PC-3 (cell line): Measurements from ENCODE around the gene OR4D11. TPM values are rescaled to one million over a fixed set of nuclear protein-coding genes. Genes with fewer than 3 reads are reported as not detected.

ENCODE experiments used
- ATAC-seq: fragments of 200-7000 bp; cut with Tn5 transposase; 2 replicates; pipeline ENCODE4 v1.9.1; 2020; ENCODE audit warnings: mild to moderate bottlenecking, moderate library complexity
- Bru-seq: library from RNA; stranded (reverse); fragments of 400-500 nt; gene quantifications from one replicate; lab custom pipeline; 2021; lab: Mats Ljungman, UMichigan
- BruChase-seq, 2 experiments: library from RNA; stranded (reverse); fragments of 400-500 nt; gene quantifications; one replicate each; lab custom pipeline; 2021; lab: Mats Ljungman, UMichigan
- BruUV-seq: library from RNA; stranded (reverse); fragments of 400-500 nt; replicated peaks from 2 replicates; lab custom pipeline; 2021; lab: Mats Ljungman, UMichigan
- CTCF ChIA-PET: fragments of 300-600 bp; sonication (Branson Sonifier 250); formaldehyde crosslinking; loops from one replicate; lab custom pipeline; 2022; ENCODE audit warnings: antibody characterized with exemption; lab: Charles Lee
- POLR2A ChIA-PET: fragments of 300-600 bp; sonication (Branson Sonifier 250); formaldehyde crosslinking; loops from one replicate; lab custom pipeline; 2022; ENCODE audit warnings: antibody characterized with exemption; ENCODE audit not compliant: unreplicated experiment; lab: Charles Lee
- DNase-seq: peaks from one replicate; pipeline ENCODE4 v3.0.0-alpha.2; 2015
- H2AFZ ChIP-seq: fragments of 300-600 bp; sonication (generic); 2 replicates; pipeline ENCODE4 v1.6.0; 2016; ENCODE audit warnings: antibody characterized with exemption, low read length
- H3F3A ChIP-seq: fragments of 300-600 bp; sonication (generic); one replicate; pipeline ENCODE4 v1.6.0; 2017; ENCODE audit warnings: antibody characterized with exemption, low read length, control low read depth, mild to moderate bottlenecking; ENCODE audit not compliant: unreplicated experiment
- H3K27ac ChIP-seq: fragments of 300-600 bp; sonication (generic); 2 replicates; pipeline ENCODE4 v1.5.1; 2016; ENCODE audit warnings: mild to moderate bottlenecking, low read length
- H3K27me3 ChIP-seq: fragments of 300-600 bp; sonication (generic); 2 replicates; pipeline ENCODE4 v1.6.1; 2016; ENCODE audit warnings: low read length, mixed read lengths
- H3K36me3 ChIP-seq: fragments of 300-600 bp; sonication (generic); 2 replicates; pipeline ENCODE4 v1.6.1; 2016; ENCODE audit warnings: low read depth, mixed run types, low read length, mixed read lengths
- H3K4me1 ChIP-seq: fragments of 300-600 bp; sonication (generic); 2 replicates; pipeline ENCODE4 v1.5.1; 2016; ENCODE audit warnings: low read length; ENCODE audit not compliant: insufficient read depth
- H3K4me2 ChIP-seq: fragments of 300-600 bp; sonication (generic); 2 replicates; pipeline ENCODE4 v1.6.0; 2016; ENCODE audit warnings: low read length
- H3K4me3 ChIP-seq: fragments of 300-600 bp; sonication (generic); 2 replicates; pipeline ENCODE4 v1.5.1; 2016; ENCODE audit warnings: mild to moderate bottlenecking, low read length, mixed read lengths
- H3K79me2 ChIP-seq: fragments of 300-600 bp; sonication (generic); 2 replicates; pipeline ENCODE4 v1.6.1; 2017; ENCODE audit warnings: low read length, mixed read lengths
- H3K9ac ChIP-seq: fragments of 300-600 bp; sonication (generic); 2 replicates; pipeline ENCODE4 v1.6.0; 2016; ENCODE audit warnings: mild to moderate bottlenecking, low read length
- H3K9me2 ChIP-seq: fragments of 300-600 bp; sonication (generic); replicated peaks from 2 replicates; pipeline ENCODE4 v1.6.1; 2016; ENCODE audit warnings: mixed run types, low read length, mixed read lengths
- H3K9me3 ChIP-seq: fragments of 300-600 bp; sonication (generic); 2 replicates; pipeline ENCODE4 v1.6.1; 2016; ENCODE audit warnings: low read length, mixed read lengths
- H4K20me1 ChIP-seq: fragments of 300-600 bp; sonication (generic); 2 replicates; pipeline ENCODE4 v1.6.1; 2016; ENCODE audit warnings: low read length, mixed read lengths
- EZH2 ChIP-seq: fragments of 300-600 bp; sonication (generic); IDR thresholded peaks from one replicate; pipeline ENCODE4 v1.6.1; 2017; ENCODE audit warnings: antibody characterized with exemption, mild to moderate bottlenecking, low read length; ENCODE audit not compliant: unreplicated experiment
- EZH2phosphoT487 ChIP-seq: fragments of 300-600 bp; sonication (generic); IDR thresholded peaks from 2 replicates; pipeline ENCODE4 v1.6.1; 2018; ENCODE audit warnings: mild to moderate bottlenecking, antibody characterized with exemption, low read length, borderline replicate concordance
- intact Hi-C: fragments of 100-400 bp; cut with micrococcal nuclease; formaldehyde crosslinking; loops from 2 replicates; pipeline ENCODE4 v1.9.0; 2023
- long read RNA-seq: library from polyadenylated mRNA; unstranded; transcript quantifications from one replicate; pipeline ENCODE4 v2.0.0, GENCODE V29; 2021; ENCODE audit not compliant: unreplicated experiment
- total RNA-seq: library from RNA; depleted of rRNA; stranded (reverse); fragments of >200 nt; gene quantifications from 2 replicates; pipeline ENCODE4 v1.2.3, GENCODE V29; 2014; rRNA removed
- TF ChIP-seq, protein P1 (sequence below): fragments of 300-600 bp; sonication (generic); conservative IDR thresholded peaks from 2 replicates; pipeline ENCODE4 v1.5.1; 2017; ENCODE audit warnings: antibody characterized with exemption, low read depth, mild to moderate bottlenecking, low read length

Gene OR4D11
- not detected in 2 replicates for total RNA-seq
- not detected for Bru-seq, nascent RNA
- not detected for BruChase-seq, experiment 1, labeled RNA remaining after a 6-hour chase
- not detected for BruChase-seq, experiment 2, labeled RNA remaining after a 2-hour chase
- long read RNA-seq = 0 reads

DNA sequence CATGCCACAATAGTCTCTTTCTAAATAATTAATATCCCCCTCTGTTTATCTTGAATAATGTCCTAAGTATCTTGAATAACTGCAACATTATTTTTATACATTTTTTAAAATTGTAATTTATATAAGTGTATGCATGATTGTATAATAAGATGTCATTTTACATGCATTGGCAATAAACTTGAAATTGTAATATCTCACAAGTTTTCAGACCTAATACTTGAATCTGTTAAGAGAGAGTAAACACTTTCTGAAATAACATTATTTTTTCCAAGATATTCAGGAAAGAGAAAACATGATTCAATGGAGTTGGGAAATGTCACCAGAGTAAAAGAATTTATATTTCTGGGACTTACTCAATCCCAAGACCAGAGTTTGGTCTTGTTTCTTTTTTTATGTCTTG lies at the start of gene OR4D11:
Gene OR4D11 (plus strand): TSS at position 301 of the 400 bp plus-strand sequence. CDS start 0 bp downstream, at position 301.
- intact Hi-C loops = no loop called here
- DNase-seq (no peak), ATAC-seq (no peak)
- H3K9me3 ChIP-seq = no peaks in the 10 kb centered on the region
- no TSS peak for BruUV-seq
- H3K36me3 ChIP-seq = no peaks in the 10 kb centered on the region
- H3F3A ChIP-seq = no peaks in the 10 kb centered on the region
- ChIA-PET POLR2A (no interaction called here), CTCF (interaction anchor here (0.5 kb wide), 1 partner anchor 22 kb away, joined by 3 read pairs; no protein-coding TSS in a partner anchor)
- H4K20me1 ChIP-seq = no peaks in the 10 kb centered on the region
- no peak within 1 kb of the TSS for H3K27ac ChIP-seq
- no peaks in the 10 kb centered on the region for H3K9me2 ChIP-seq
- no peak within 1 kb of the TSS for H3K4me3 ChIP-seq
- H3K4me2 ChIP-seq = no peak within 1 kb of the TSS
- TF ChIP-seq, protein P1, sequence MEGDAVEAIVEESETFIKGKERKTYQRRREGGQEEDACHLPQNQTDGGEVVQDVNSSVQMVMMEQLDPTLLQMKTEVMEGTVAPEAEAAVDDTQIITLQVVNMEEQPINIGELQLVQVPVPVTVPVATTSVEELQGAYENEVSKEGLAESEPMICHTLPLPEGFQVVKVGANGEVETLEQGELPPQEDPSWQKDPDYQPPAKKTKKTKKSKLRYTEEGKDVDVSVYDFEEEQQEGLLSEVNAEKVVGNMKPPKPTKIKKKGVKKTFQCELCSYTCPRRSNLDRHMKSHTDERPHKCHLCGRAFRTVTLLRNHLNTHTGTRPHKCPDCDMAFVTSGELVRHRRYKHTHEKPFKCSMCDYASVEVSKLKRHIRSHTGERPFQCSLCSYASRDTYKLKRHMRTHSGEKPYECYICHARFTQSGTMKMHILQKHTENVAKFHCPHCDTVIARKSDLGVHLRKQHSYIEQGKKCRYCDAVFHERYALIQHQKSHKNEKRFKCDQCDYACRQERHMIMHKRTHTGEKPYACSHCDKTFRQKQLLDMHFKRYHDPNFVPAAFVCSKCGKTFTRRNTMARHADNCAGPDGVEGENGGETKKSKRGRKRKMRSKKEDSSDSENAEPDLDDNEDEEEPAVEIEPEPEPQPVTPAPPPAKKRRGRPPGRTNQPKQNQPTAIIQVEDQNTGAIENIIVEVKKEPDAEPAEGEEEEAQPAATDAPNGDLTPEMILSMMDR = no peak
- TF ChIP-seq EZH2 (no peak), EZH2phosphoT487 (no peak)
- no peaks in the 10 kb centered on the region for H3K4me1 ChIP-seq
- no peak within 1 kb of the TSS for H2AFZ ChIP-seq
- no peaks in the 10 kb centered on the region for H3K79me2 ChIP-seq
- H3K9ac ChIP-seq = no peak within 1 kb of the TSS
- peaks cover 62% of the 10 kb centered on the region for H3K27me3 ChIP-seq

DNA sequence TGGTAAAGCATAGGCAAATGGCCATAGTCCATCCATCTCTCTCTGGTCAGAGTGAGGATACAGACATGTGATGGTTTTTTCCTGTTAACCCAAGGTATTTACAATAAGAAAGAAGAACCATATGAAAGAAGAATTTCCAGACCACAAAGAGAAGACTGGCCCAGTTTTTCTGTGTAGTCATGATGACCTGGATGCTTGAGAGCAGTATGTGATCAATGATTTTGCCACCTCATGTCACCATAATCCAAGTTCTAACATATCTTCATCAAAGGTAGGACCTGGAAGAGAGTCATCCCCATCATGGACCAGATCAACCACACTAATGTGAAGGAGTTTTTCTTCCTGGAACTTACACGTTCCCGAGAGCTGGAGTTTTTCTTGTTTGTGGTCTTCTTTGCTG lies 46.7 kb upstream of the OR4D11 start, which contains the start of gene OR4D6:
Gene OR4D6 (plus strand): TSS at position 301 of the 400 bp plus-strand sequence. CDS start 0 bp downstream, at position 301.
- TF ChIP-seq, protein P1 = no peak
- no peak for TF ChIP-seq EZH2
- no peak within 1 kb of the TSS for H2AFZ ChIP-seq
- no TSS peak for BruUV-seq
- ChIA-PET POLR2A (no interaction called here), CTCF (no interaction called here)
- no peaks in the 10 kb centered on the region for H3F3A ChIP-seq
- no peak for DNase-seq
- no peak within 1 kb of the TSS for H3K4me2 ChIP-seq
- H3K9me3 ChIP-seq = no peaks in the 10 kb centered on the region
- H3K9ac ChIP-seq = no peak within 1 kb of the TSS
- peaks cover 65% of the 10 kb centered on the region for H3K27me3 ChIP-seq
- H3K79me2 ChIP-seq = no peaks in the 10 kb centered on the region
- no peaks in the 10 kb centered on the region for H3K9me2 ChIP-seq
- H3K27ac ChIP-seq = no peak within 1 kb of the TSS
- H4K20me1 ChIP-seq = no peaks in the 10 kb centered on the region
- no peak for ATAC-seq
- intact Hi-C loops = no loop called here
- no peak within 1 kb of the TSS for H3K4me3 ChIP-seq
- no peaks in the 10 kb centered on the region for H3K4me1 ChIP-seq
- no peaks in the 10 kb centered on the region for H3K36me3 ChIP-seq

DNA sequence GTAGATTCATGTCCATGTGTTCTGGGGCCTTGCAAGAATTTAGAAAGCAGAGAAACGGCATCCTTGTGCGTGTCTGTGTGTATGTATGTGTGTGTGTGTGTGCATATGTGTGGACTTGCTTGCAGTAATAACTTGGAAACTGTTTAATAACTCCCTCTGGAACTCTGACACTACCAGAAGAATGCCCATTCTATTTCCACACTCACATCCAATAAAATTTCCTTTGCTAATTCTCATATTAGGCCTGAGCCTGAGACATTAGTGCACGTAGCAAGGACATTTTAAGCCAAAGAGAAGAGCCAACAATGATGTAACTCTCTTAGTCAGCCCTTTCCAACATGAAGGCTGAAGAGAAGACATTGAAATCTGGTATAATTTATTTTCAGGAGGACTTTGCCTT lies 43.5 kb upstream of the OR4D11 start:
- no TSS peak for BruUV-seq
- no peaks in the 10 kb centered on the region for H3K9me3 ChIP-seq
- POLR2A ChIA-PET = no interaction called here
- peaks cover 53% of the 10 kb centered on the region for H3K27me3 ChIP-seq
- intact Hi-C loops = no loop called here
- no peaks in the 10 kb centered on the region for H3K36me3 ChIP-seq
- no peak for DNase-seq
- H3K4me1 ChIP-seq = no peaks in the 10 kb centered on the region
- no peak overlapping the region for H2AFZ ChIP-seq
- no peaks in the 10 kb centered on the region for H3F3A ChIP-seq
- no peaks in the 10 kb centered on the region for H4K20me1 ChIP-seq
- CTCF ChIA-PET = no interaction called here
- no peak overlapping the region for H3K4me2 ChIP-seq
- no peak overlapping the region for H3K9ac ChIP-seq
- no peaks in the 10 kb centered on the region for H3K79me2 ChIP-seq
- TF ChIP-seq EZH2phosphoT487 = no peak
- TF ChIP-seq, protein P1 = no peak
- no peak for TF ChIP-seq EZH2
- no peak for ATAC-seq
- H3K4me3 ChIP-seq = no peak overlapping the region
- no peaks in the 10 kb centered on the region for H3K9me2 ChIP-seq
- no peak overlapping the region for H3K27ac ChIP-seq
